Thoracic aorta (tissue), 2 donors: Measurements from ENCODE around the gene TRAF3IP1. TPM values are rescaled to one million over a fixed set of nuclear protein-coding genes. Genes with fewer than 3 reads are reported as not detected.

Experiments
- ATAC-seq: fragments of 150-250 bp; one replicate; pipeline ENCODE4 v1.8.0; 2017; ENCODE audit warnings: low read depth; ENCODE audit not compliant: insufficient number of reproducible peaks, low FRiP score
- DNase-seq: peaks from one replicate; pipeline ENCODE4 v3.0.0-alpha.2; 2020; ENCODE audit warnings: low spot score
- H3K27ac ChIP-seq, 2 donors: fragments of 200-600 bp; sonication (generic); 1 replicate in 1 of 2; 2 replicates in 1 of 2; pipeline ENCODE4 v1.5.1; 2016; ENCODE audit warnings: mild to moderate bottlenecking in 2 of 2, moderate library complexity in 2 of 2
- H3K27me3 ChIP-seq: fragments of 200-600 bp; sonication (generic); replicated peaks from 2 replicates; pipeline ENCODE4 v1.6.0; 2016; ENCODE audit warnings: mild to moderate bottlenecking; ENCODE audit not compliant: insufficient read depth
- H3K36me3 ChIP-seq: fragments of 200-600 bp; sonication (generic); one replicate; pipeline ENCODE4 v1.5.1; 2016
- H3K4me1 ChIP-seq, 2 donors: fragments of 200-600 bp; sonication (generic); 1 replicate in 1 of 2; 2 replicates in 1 of 2; pipeline versions ENCODE4 v1.5.1 to v1.6.0; 2016; ENCODE audit warnings: low read depth in 2 of 2, mild to moderate bottlenecking in 1 of 2; ENCODE audit not compliant: control insufficient read depth in 1 of 2
- H3K4me3 ChIP-seq: fragments of 200-600 bp; sonication (generic); 2 replicates; pipeline ENCODE4 v1.5.1; 2016; ENCODE audit warnings: mild to moderate bottlenecking
- H3K9me3 ChIP-seq: fragments of 200-600 bp; sonication (generic); 2 replicates; pipeline ENCODE4 v1.5.1; 2016
- CTCF ChIP-seq: fragments of 200-600 bp; sonication (generic); IDR thresholded peaks from one replicate; pipeline ENCODE4 v1.5.1; 2019; ENCODE audit warnings: antibody characterized with exemption
- total RNA-seq, 2 donors: library from RNA; depleted of rRNA; stranded (reverse); fragments of >200 nt; gene quantifications; one replicate each; pipeline versions ENCODE4 v1.1.0 to v1.2.3, GENCODE V29; 2016

TRAF3IP1 gene
- total RNA-seq, 2 donors from 2014 or later, result 19.4 to 23.7 TPM

GRCh38 chr2:238449909-238450417, 129.6 kb downstream of the TRAF3IP1 start:
- no peaks in the 10 kb centered on the region for H3K4me1 ChIP-seq
- ATAC-seq (no peak), DNase-seq (no peak)
- peaks cover 48% of the 10 kb centered on the region for H3K36me3 ChIP-seq
- H3K27me3 ChIP-seq, result no peaks in the 10 kb centered on the region
- H3K27ac ChIP-seq, result no peak overlapping the region
- TF ChIP-seq CTCF, result no peak
- no peaks in the 10 kb centered on the region for H3K9me3 ChIP-seq
- no peak overlapping the region for H3K4me3 ChIP-seq

GRCh38 chr2:238450440-238450861, 130.1 kb downstream of the TRAF3IP1 start:
- no peak for DNase-seq
- no peak overlapping the region for H3K4me3 ChIP-seq
- no peaks in the 10 kb centered on the region for H3K27me3 ChIP-seq
- H3K27ac ChIP-seq, result no peak overlapping the region
- no peak for TF ChIP-seq CTCF
- H3K36me3 ChIP-seq, result peaks cover 48% of the 10 kb centered on the region
- ATAC-seq, result no peak
- no peaks in the 10 kb centered on the region for H3K4me1 ChIP-seq
- no peaks in the 10 kb centered on the region for H3K9me3 ChIP-seq

Other genes with a start within 250 kb of the TRAF3IP1 start
- under 1 TPM in 1 of 2 donors, not detected in 1; 0.35 TPM for gene ESPNL, start 220.2 kb upstream of the TRAF3IP1 start, total RNA-seq
- 10 to 100 TPM; 18.3 to 33.4 TPM for gene KLHL30, start 181.8 kb upstream of the TRAF3IP1 start, total RNA-seq
- gene ERFE, start 161.5 kb upstream of the TRAF3IP1 start, total RNA-seq, result 1 to 10 TPM; 1.3 to 1.5 TPM
- gene ILKAP, start 116.8 kb upstream of the TRAF3IP1 start, total RNA-seq, result 10 to 100 TPM; 28.6 to 58.0 TPM
- gene HES6, start 80.5 kb upstream of the TRAF3IP1 start, total RNA-seq, result 10 to 100 TPM in 1 of 2 donors, 1 to 10 TPM in 1; 2.5 to 12.3 TPM
- gene PER2, start 31.9 kb upstream of the TRAF3IP1 start, total RNA-seq, result 10 to 100 TPM; 14.2 to 26.2 TPM
- gene ASB1, start 106.4 kb downstream of the TRAF3IP1 start, total RNA-seq, result 10 to 100 TPM; 30.3 to 48.7 TPM